Retinal pigment epithelial cell (primary cell): ENCODE data around the gene TENM4.

Source experiments
- DNase-seq: peaks from one replicate; pipeline ENCODE4 v3.0.0-alpha.2; 2010; ENCODE audit warnings: low read depth
- H3K4me3 ChIP-seq: 2 replicates; pipeline ENCODE4 v1.5.1; 2011; ENCODE audit warnings: mild to moderate bottlenecking, low read length, control low read depth, moderate library complexity
- TF ChIP-seq, protein P1 (sequence below): conservative IDR thresholded peaks from 2 replicates; pipeline ENCODE4 v1.5.1; 2011; ENCODE audit warnings: low read depth, low read length, control low read depth, inconsistent platforms

Gene TENM4

DNA sequence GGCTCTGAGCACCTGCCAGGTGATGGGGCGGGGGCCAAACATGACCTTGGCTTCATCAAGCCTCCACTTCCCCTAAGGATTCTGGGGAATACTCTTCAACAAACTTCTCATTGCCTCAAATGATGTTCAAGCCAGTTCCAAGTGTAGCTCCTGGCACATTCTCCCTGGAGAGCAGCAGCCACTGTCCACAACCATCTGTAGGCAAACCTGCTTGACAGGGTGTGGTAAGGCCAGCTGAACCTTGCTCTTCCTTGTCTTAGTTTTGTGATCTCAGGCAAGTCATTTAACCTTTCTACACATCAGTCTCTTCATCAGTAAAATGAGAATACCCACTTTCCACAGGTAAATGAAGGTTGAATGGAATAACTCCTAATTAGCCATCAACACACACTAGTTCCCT, 323.3 kb downstream of the TENM4 start:
- TF ChIP-seq, protein P1, sequence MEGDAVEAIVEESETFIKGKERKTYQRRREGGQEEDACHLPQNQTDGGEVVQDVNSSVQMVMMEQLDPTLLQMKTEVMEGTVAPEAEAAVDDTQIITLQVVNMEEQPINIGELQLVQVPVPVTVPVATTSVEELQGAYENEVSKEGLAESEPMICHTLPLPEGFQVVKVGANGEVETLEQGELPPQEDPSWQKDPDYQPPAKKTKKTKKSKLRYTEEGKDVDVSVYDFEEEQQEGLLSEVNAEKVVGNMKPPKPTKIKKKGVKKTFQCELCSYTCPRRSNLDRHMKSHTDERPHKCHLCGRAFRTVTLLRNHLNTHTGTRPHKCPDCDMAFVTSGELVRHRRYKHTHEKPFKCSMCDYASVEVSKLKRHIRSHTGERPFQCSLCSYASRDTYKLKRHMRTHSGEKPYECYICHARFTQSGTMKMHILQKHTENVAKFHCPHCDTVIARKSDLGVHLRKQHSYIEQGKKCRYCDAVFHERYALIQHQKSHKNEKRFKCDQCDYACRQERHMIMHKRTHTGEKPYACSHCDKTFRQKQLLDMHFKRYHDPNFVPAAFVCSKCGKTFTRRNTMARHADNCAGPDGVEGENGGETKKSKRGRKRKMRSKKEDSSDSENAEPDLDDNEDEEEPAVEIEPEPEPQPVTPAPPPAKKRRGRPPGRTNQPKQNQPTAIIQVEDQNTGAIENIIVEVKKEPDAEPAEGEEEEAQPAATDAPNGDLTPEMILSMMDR = no peak
- DNase-seq = no peak
- no peak overlapping the region for H3K4me3 ChIP-seq

DNA sequence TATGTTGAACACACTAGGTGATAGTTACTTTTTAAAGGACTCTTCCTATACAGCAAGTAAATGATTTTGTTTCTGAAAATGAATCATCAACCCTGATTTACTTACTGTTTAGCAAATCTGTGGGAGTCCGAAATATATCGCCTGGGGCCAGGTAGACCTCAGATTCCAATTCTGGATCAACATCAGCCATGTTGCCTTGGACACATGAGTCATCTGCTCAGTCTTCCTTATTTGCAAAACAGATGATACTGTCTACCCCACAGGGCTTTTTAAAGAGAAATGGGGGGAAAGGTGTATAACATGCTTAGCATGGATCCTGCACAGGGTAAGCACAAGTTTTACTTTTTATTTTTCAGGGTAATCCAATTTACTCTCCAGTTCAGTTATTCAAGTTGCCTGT, 324.2 kb downstream of the TENM4 start:
- TF ChIP-seq, protein P1 = no peak
- no peak overlapping the region for H3K4me3 ChIP-seq
- no peak for DNase-seq

DNA sequence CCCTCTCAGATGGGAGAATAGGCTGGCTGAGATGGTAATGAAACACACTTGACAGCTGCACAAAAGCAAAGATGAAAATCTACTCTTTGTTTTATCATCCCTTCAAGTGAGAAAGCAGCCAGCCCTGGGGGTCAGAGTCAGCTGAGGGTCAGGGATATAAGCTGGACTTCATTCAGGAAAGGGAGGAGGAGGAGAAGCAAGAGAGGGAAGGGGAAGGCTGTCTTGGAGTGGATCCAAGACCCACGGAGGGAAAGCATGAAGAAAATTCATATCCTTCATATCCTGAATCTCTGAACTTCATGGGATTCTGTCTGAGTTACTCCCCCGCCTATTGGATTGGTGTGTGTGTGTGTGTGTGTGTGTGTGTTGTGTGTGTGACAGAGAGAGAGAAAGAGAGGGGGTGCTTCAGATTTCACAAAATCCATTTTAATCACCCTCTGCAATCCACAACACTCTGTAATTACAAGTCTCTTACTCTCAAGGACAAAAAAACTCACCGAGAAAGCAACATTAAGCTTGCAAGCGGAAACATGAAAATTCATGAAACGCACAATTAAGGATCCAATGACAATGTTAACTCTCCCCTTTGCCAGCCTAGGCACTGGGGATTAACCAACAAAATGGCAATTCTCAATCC, 327.7 kb downstream of the TENM4 start:
- peak; percentile 14 for DNase-seq
- TF ChIP-seq, protein P1 = no peak
- H3K4me3 ChIP-seq = no peak overlapping the region

- no peak overlapping the region for H3K4me3 ChIP-seq
- TF ChIP-seq, protein P1 = no peak
- no peak for DNase-seq
These were observed 330.0 kb downstream of the TENM4 start for GRCh38 chr11:79110796-79111195.

- TF ChIP-seq, protein P1 = no peak
- H3K4me3 ChIP-seq = no peak overlapping the region
- no peak for DNase-seq
These were observed 330.5 kb downstream of the TENM4 start for GRCh38 chr11:79110321-79110720.

DNA sequence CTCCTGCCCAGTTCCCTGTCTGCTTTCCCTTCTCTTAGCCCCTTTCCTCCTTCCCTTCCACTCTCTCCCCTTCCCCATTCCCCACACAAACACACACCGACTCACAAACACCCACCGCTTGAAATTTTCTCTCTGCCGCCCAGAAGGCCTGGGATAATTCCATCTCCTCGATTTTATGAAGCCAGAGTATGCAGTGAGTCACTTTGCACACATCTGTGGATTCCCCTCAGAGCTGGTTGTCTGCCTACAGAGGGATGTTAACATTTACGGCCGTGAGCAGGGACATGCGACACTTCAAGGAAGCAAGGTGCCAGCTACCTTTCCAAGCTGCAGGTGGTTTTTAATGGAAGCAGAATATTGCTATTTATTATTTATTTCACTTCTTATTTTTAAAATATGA, 332.0 kb downstream of the TENM4 start:
- no peak overlapping the region for H3K4me3 ChIP-seq
- DNase-seq = no peak
- TF ChIP-seq, protein P1 = no peak

GRCh38 chr11:79102840-79103239, 338.0 kb downstream of the TENM4 start:
- TF ChIP-seq, protein P1 = no peak
- DNase-seq = no peak
- no peak overlapping the region for H3K4me3 ChIP-seq
